GM19455 (cell line): ENCODE data around the gene ARHGAP11A.

Experiments
- ATAC-seq: cut with Tn5 transposase; IDR thresholded peaks from one replicate; pipeline ENCODE4 v1.9.1; 2021; ENCODE audit not compliant: unreplicated experiment

ARHGAP11A gene

GRCh38 chr15:32683906-32684584 is 68.7 kb downstream of the ARHGAP11A start:
- ATAC-seq, result no peak

- no peak for ATAC-seq
Observed at GRCh38 chr15:32685576-32685975, 70.3 kb downstream of the ARHGAP11A start.

- no peak for ATAC-seq
Observed at GRCh38 chr15:32687556-32687955, 72.3 kb downstream of the ARHGAP11A start.

- ATAC-seq, result no peak
Observed at GRCh38 chr15:32688151-32688639, 72.9 kb downstream of the ARHGAP11A start.
